Measurements from ENCODE around the gene TMED6. TPM values are rescaled to one million over a fixed set of nuclear protein-coding genes. Genes with fewer than 3 reads are reported as not detected.
A peak's percentile ranks its signal among the peaks of the same experiment; 100 is the strongest.

The TMED6 gene
- total RNA-seq, 2 donors from 2014 or later = 23.1 to 62.8 TPM

- ATAC-seq = no peak
- TF ChIP-seq POLR2A (IDR thresholded peaks at IDR 0.05) = no peak
- no peak for TF ChIP-seq CTCF (IDR thresholded peaks at IDR 0.05)
- no peak for DNase-seq
- WGBS, 2 donors = 82 to 90% methylated on average over 5 of the region's 5 CpGs
- no peak overlapping the region for H3K4me3 ChIP-seq
- H3K27me3 ChIP-seq = no peaks in the 10 kb centered on the region
- H3K36me3 ChIP-seq (replicated peaks in 1 of 2; ENCODE audit: insufficient read depth in 1 of 2, low read depth in 2 of 2) = peaks cover 0 to 3% of the 10 kb centered on the region in 2 donors
- intact Hi-C loops (cut with DNase I) = no loop called here
- H3K27ac ChIP-seq = no peak overlapping the region
- H3K9me3 ChIP-seq = no peaks in the 10 kb centered on the region
- H3K4me1 ChIP-seq = peaks cover 60% of the 10 kb centered on the region
Observed at GRCh38 chr16:69313469-69313868, 38.1 kb downstream of the TMED6 start.

- DNase-seq (peak; percentile 34 to 52 (median 48)), ATAC-seq (peak; percentile 45)
- peak overlapping the region; percentile 82 to 93 (median 89) for H3K27ac ChIP-seq
- WGBS, 2 donors = 1% methylated on average over 24 to 44 of the region's 59 CpGs
- H3K27me3 ChIP-seq = no peaks in the 10 kb centered on the region
- TF ChIP-seq CTCF (IDR thresholded peaks at IDR 0.05) = peak in 1 of 7 experiments; percentile 5
- no peak for TF ChIP-seq POLR2A (IDR thresholded peaks at IDR 0.05)
- H3K36me3 ChIP-seq (replicated peaks in 1 of 2; ENCODE audit: insufficient read depth in 1 of 2, low read depth in 2 of 2) = peaks cover 0 to 1% of the 10 kb centered on the region in 2 donors
- intact Hi-C loops (cut with DNase I) = no loop called here
- H3K4me1 ChIP-seq = peaks cover 49% of the 10 kb centered on the region
- peak overlapping the region; percentile 14 to 45 for H3K4me3 ChIP-seq
- H3K9me3 ChIP-seq = no peaks in the 10 kb centered on the region
Observed at GRCh38 chr16:69311533-69312387, 39.8 kb downstream of the TMED6 start.

GRCh38 chr16:69310653-69311532 is 40.7 kb downstream of the TMED6 start, which contains the start of gene VPS4A:
VPS4A (plus strand) TSS chr16:69311350; CDS start chr16:69311512, 162 bp downstream.
- peaks cover 40% of the 10 kb centered on the region for H3K4me1 ChIP-seq
- intact Hi-C loops (cut with DNase I) = no loop called here
- peak; percentile 97 for ATAC-seq
- no peaks in the 10 kb centered on the region for H3K9me3 ChIP-seq
- peak; percentile 97 to 98 (median 98) for DNase-seq
- TF ChIP-seq CTCF (IDR thresholded peaks at IDR 0.05) (peak; percentile 81 to 99 (median 98)), POLR2A (IDR thresholded peaks at IDR 0.05) (peak; percentile 44 to 89 (median 63))
- peak within 1 kb of the TSS; percentile 14 to 45 for H3K4me3 ChIP-seq
- H3K27ac ChIP-seq = peak within 1 kb of the TSS; percentile 82 to 93 (median 89)
- 7 to 27% methylated on average over 21 to 65 of the region's 70 CpGs for whole genome bisulfite sequencing, 2 donors
- peaks cover 0 to 1% of the 10 kb centered on the region in 2 donors for H3K36me3 ChIP-seq (replicated peaks in 1 of 2; ENCODE audit: insufficient read depth in 1 of 2, low read depth in 2 of 2)
- no peaks in the 10 kb centered on the region for H3K27me3 ChIP-seq

- TF ChIP-seq CTCF (IDR thresholded peaks at IDR 0.05) = no peak
- ATAC-seq (no peak), DNase-seq (no peak)
- 84 to 89% methylated on average over 12 of the region's 12 CpGs for WGBS, 2 donors
- H3K4me1 ChIP-seq = peaks cover 24% of the 10 kb centered on the region
- no peaks in the 10 kb centered on the region for H3K27me3 ChIP-seq
- no peak overlapping the region for H3K4me3 ChIP-seq
- H3K9me3 ChIP-seq = no peaks in the 10 kb centered on the region
- H3K27ac ChIP-seq = no peak overlapping the region
- intact Hi-C loops (cut with DNase I) = no loop called here
- H3K36me3 ChIP-seq (replicated peaks in 1 of 2; ENCODE audit: insufficient read depth in 1 of 2, low read depth in 2 of 2) = no peaks in the 10 kb centered on the region
Observed at GRCh38 chr16:69309316-69309715, 42.3 kb downstream of the TMED6 start.
